ENCODE data around the gene TMEM98.

Gene TMEM98

DNA sequence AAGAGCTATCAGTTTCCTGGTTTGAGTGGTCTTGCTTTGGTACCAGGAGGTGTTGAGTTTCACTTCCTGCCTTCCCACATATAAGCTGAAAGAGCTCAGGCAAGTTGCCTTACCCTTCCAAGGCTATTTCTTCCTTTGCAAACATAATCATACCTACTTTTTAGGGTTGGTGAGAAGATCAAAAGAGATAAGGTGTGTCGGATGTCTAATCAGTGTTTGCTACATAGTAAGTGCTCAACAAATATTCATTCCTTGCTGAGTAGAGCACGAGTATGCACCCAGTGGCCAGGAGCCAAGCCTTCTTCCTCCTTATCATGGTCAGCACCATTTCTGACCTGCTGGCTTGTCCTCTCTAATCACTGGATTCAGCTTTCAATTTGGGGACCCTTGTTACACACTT, 12.7 kb upstream of the TMEM98 start:
- no peaks in the 10 kb centered on the region for H3K79me2 ChIP-seq (ENCODE audit: control insufficient read depth, insufficient read depth, low read length, poor library complexity)
- H4K91ac ChIP-seq (ENCODE audit: low read depth, low read length): no peak overlapping the region
- no peak overlapping the region for H2BK120ac ChIP-seq (ENCODE audit: insufficient read depth, low read length, poor library complexity)
- no peak overlapping the region for H2BK5ac ChIP-seq (ENCODE audit: low read depth, low read length, poor library complexity)
- no peak overlapping the region for H4K12ac ChIP-seq (ENCODE audit: low read depth, low read length)
- H3K23ac ChIP-seq (ENCODE audit: low read length): no peak overlapping the region
- no peaks in the 10 kb centered on the region for H3K79me1 ChIP-seq (ENCODE audit: low read length)
- no peaks in the 10 kb centered on the region for H3K36me3 ChIP-seq (ENCODE audit: control insufficient read depth in 1 of 2, insufficient read depth in 2 of 2, low read length in 2 of 2)
- WGBS (ENCODE audit: extremely low coverage, insufficient coverage, insufficient read length): no CpG with 5 or more reads among the region's 2 CpGs
- no peak overlapping the region for H3K27ac ChIP-seq (ENCODE audit: low read depth, low read length)
- H3K18ac ChIP-seq (ENCODE audit: low read length): no peak overlapping the region
- no peaks in the 10 kb centered on the region for H3K27me3 ChIP-seq (ENCODE audit: insufficient read depth, low read length)
- H3K9ac ChIP-seq (ENCODE audit: low read length): no peak overlapping the region
- no peak overlapping the region for H3K14ac ChIP-seq (ENCODE audit: low read length)
- H3K4ac ChIP-seq (ENCODE audit: low read depth, low read length): no peak overlapping the region
- no peak overlapping the region for H3K4me3 ChIP-seq (ENCODE audit: low read depth, low read length)
- H2BK12ac ChIP-seq (ENCODE audit: low read length): no peak overlapping the region
- no peak overlapping the region for H3K4me2 ChIP-seq (ENCODE audit: low read length)
- no peaks in the 10 kb centered on the region for H3K9me3 ChIP-seq (ENCODE audit: insufficient read depth, low read depth, low read length)
- no peak overlapping the region for H2AFZ ChIP-seq (ENCODE audit: insufficient read depth, low read length, poor library complexity)
- H4K8ac ChIP-seq (ENCODE audit: low read depth, low read length): no peak overlapping the region
- no peak overlapping the region for H2AK5ac ChIP-seq (ENCODE audit: low read length)
- H3K4me1 ChIP-seq (ENCODE audit: control insufficient read depth in 1 of 2, insufficient read depth in 2 of 2, low read length in 2 of 2): no peaks in the 10 kb centered on the region
- DNase-seq: no peak

DNA sequence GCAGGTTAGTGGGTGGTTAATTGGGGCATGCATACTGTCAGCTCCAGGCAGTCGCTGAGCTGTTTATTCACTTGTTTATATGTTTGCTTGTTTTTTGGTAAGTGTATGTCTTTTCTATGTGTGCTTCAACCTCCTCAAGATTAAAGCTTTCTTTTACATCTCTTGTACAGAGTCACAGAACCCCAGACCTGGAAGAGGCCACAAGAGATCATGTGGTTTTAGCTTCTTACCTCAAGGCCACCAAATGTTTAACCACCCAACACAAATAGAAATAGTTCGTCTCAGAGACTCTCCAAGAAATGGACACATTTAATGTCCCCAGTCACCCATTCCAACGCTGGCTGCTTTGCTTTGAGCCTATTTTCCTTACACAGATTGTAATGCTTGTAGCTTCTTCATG, 11.8 kb upstream of the TMEM98 start:
- Histone ChIP-seq H3K9me3 (ENCODE audit: insufficient read depth, low read depth, low read length) (no peaks in the 10 kb centered on the region), H3K79me2 (ENCODE audit: control insufficient read depth, insufficient read depth, low read length, poor library complexity) (no peaks in the 10 kb centered on the region), H2BK120ac (ENCODE audit: insufficient read depth, low read length, poor library complexity) (no peak overlapping the region), H2BK5ac (ENCODE audit: low read depth, low read length, poor library complexity) (no peak overlapping the region), H3K4me2 (ENCODE audit: low read length) (no peak overlapping the region), H3K4me1 (ENCODE audit: control insufficient read depth in 1 of 2, insufficient read depth in 2 of 2, low read length in 2 of 2) (no peaks in the 10 kb centered on the region), H3K9ac (ENCODE audit: low read length) (no peak overlapping the region), H3K18ac (ENCODE audit: low read length) (no peak overlapping the region), H3K4me3 (ENCODE audit: low read depth, low read length) (no peak overlapping the region), H4K12ac (ENCODE audit: low read depth, low read length) (no peak overlapping the region), H4K8ac (ENCODE audit: low read depth, low read length) (no peak overlapping the region), H2BK12ac (ENCODE audit: low read length) (no peak overlapping the region), H3K27me3 (ENCODE audit: insufficient read depth, low read length) (no peaks in the 10 kb centered on the region), H2AFZ (ENCODE audit: insufficient read depth, low read length, poor library complexity) (no peak overlapping the region), H3K27ac (ENCODE audit: low read depth, low read length) (no peak overlapping the region), H2AK5ac (ENCODE audit: low read length) (no peak overlapping the region), H4K91ac (ENCODE audit: low read depth, low read length) (no peak overlapping the region), H3K4ac (ENCODE audit: low read depth, low read length) (no peak overlapping the region), H3K79me1 (ENCODE audit: low read length) (no peaks in the 10 kb centered on the region), H3K14ac (ENCODE audit: low read length) (no peak overlapping the region), H3K23ac (ENCODE audit: low read length) (no peak overlapping the region), H3K36me3 (ENCODE audit: control insufficient read depth in 1 of 2, insufficient read depth in 2 of 2, low read length in 2 of 2) (no peaks in the 10 kb centered on the region)
- no peak for DNase-seq
- WGBS (ENCODE audit: extremely low coverage, insufficient coverage, insufficient read length): no CpG with 5 or more reads among the region's 3 CpGs

- H3K27me3 ChIP-seq (ENCODE audit: insufficient read depth, low read length): no peaks in the 10 kb centered on the region
- H4K12ac ChIP-seq (ENCODE audit: low read depth, low read length): no peak overlapping the region
- no peak overlapping the region for H3K9ac ChIP-seq (ENCODE audit: low read length)
- no peak overlapping the region for H3K4me2 ChIP-seq (ENCODE audit: low read length)
- no peak overlapping the region for H3K14ac ChIP-seq (ENCODE audit: low read length)
- no peaks in the 10 kb centered on the region for H3K79me2 ChIP-seq (ENCODE audit: control insufficient read depth, insufficient read depth, low read length, poor library complexity)
- no peak overlapping the region for H4K8ac ChIP-seq (ENCODE audit: low read depth, low read length)
- no peak overlapping the region for H3K4ac ChIP-seq (ENCODE audit: low read depth, low read length)
- H3K23ac ChIP-seq (ENCODE audit: low read length): no peak overlapping the region
- H3K9me3 ChIP-seq (ENCODE audit: insufficient read depth, low read depth, low read length): no peaks in the 10 kb centered on the region
- H4K91ac ChIP-seq (ENCODE audit: low read depth, low read length): no peak overlapping the region
- H3K4me3 ChIP-seq (ENCODE audit: low read depth, low read length): no peak overlapping the region
- H3K18ac ChIP-seq (ENCODE audit: low read length): no peak overlapping the region
- no peaks in the 10 kb centered on the region for H3K79me1 ChIP-seq (ENCODE audit: low read length)
- H3K27ac ChIP-seq (ENCODE audit: low read depth, low read length): no peak overlapping the region
- no peak overlapping the region for H2BK12ac ChIP-seq (ENCODE audit: low read length)
- no peak for DNase-seq
- no peaks in the 10 kb centered on the region for H3K36me3 ChIP-seq (ENCODE audit: control insufficient read depth in 1 of 2, insufficient read depth in 2 of 2, low read length in 2 of 2)
- H3K4me1 ChIP-seq (ENCODE audit: control insufficient read depth in 1 of 2, insufficient read depth in 2 of 2, low read length in 2 of 2): no peaks in the 10 kb centered on the region
- no peak overlapping the region for H2BK120ac ChIP-seq (ENCODE audit: insufficient read depth, low read length, poor library complexity)
- no peak overlapping the region for H2AK5ac ChIP-seq (ENCODE audit: low read length)
- H2BK5ac ChIP-seq (ENCODE audit: low read depth, low read length, poor library complexity): no peak overlapping the region
- no peak overlapping the region for H2AFZ ChIP-seq (ENCODE audit: insufficient read depth, low read length, poor library complexity)
These were observed 10.9 kb upstream of the TMEM98 start for GRCh38 chr17:32917081-32917480.

- Histone ChIP-seq H3K4me1 (ENCODE audit: control insufficient read depth in 1 of 2, insufficient read depth in 2 of 2, low read length in 2 of 2) (no peaks in the 10 kb centered on the region), H3K4ac (ENCODE audit: low read depth, low read length) (no peak overlapping the region)
These were observed 10.1 kb upstream of the TMEM98 start for GRCh38 chr17:32917842-32918241.

More at GRCh38 chr17:32917842-32918241, 10.1 kb upstream of the TMEM98 start:
- H3K36me3 ChIP-seq (ENCODE audit: control insufficient read depth in 1 of 2, insufficient read depth in 2 of 2, low read length in 2 of 2): no peaks in the 10 kb centered on the region
- no peak overlapping the region for H4K8ac ChIP-seq (ENCODE audit: low read depth, low read length)
- no peak overlapping the region for H2BK12ac ChIP-seq (ENCODE audit: low read length)
- no peak overlapping the region for H3K18ac ChIP-seq (ENCODE audit: low read length)
- H3K4me2 ChIP-seq (ENCODE audit: low read length): no peak overlapping the region
- H3K79me1 ChIP-seq (ENCODE audit: low read length): no peaks in the 10 kb centered on the region
- H2AK5ac ChIP-seq (ENCODE audit: low read length): no peak overlapping the region
- DNase-seq: no peak
- H3K14ac ChIP-seq (ENCODE audit: low read length): no peak overlapping the region
- H3K9ac ChIP-seq (ENCODE audit: low read length): no peak overlapping the region
- no CpG with 5 or more reads among the region's 5 CpGs for WGBS (ENCODE audit: extremely low coverage, insufficient coverage, insufficient read length)
- H4K91ac ChIP-seq (ENCODE audit: low read depth, low read length): no peak overlapping the region
- no peak overlapping the region for H2BK5ac ChIP-seq (ENCODE audit: low read depth, low read length, poor library complexity)
- H2BK120ac ChIP-seq (ENCODE audit: insufficient read depth, low read length, poor library complexity): no peak overlapping the region
- no peaks in the 10 kb centered on the region for H3K9me3 ChIP-seq (ENCODE audit: insufficient read depth, low read depth, low read length)
- H4K12ac ChIP-seq (ENCODE audit: low read depth, low read length): no peak overlapping the region
- H3K79me2 ChIP-seq (ENCODE audit: control insufficient read depth, insufficient read depth, low read length, poor library complexity): no peaks in the 10 kb centered on the region
- no peak overlapping the region for H3K23ac ChIP-seq (ENCODE audit: low read length)
- H3K27ac ChIP-seq (ENCODE audit: low read depth, low read length): no peak overlapping the region
- no peak overlapping the region for H2AFZ ChIP-seq (ENCODE audit: insufficient read depth, low read length, poor library complexity)
- no peaks in the 10 kb centered on the region for H3K27me3 ChIP-seq (ENCODE audit: insufficient read depth, low read length)
- no peak overlapping the region for H3K4me3 ChIP-seq (ENCODE audit: low read depth, low read length)
